Measurements from ENCODE around the gene NPC1. TPM values are rescaled to one million over a fixed set of nuclear protein-coding genes. Genes with fewer than 3 reads are reported as not detected.

The NPC1 gene
- total RNA-seq, 1 donor from 2014 or later: 24.1 TPM

DNA sequence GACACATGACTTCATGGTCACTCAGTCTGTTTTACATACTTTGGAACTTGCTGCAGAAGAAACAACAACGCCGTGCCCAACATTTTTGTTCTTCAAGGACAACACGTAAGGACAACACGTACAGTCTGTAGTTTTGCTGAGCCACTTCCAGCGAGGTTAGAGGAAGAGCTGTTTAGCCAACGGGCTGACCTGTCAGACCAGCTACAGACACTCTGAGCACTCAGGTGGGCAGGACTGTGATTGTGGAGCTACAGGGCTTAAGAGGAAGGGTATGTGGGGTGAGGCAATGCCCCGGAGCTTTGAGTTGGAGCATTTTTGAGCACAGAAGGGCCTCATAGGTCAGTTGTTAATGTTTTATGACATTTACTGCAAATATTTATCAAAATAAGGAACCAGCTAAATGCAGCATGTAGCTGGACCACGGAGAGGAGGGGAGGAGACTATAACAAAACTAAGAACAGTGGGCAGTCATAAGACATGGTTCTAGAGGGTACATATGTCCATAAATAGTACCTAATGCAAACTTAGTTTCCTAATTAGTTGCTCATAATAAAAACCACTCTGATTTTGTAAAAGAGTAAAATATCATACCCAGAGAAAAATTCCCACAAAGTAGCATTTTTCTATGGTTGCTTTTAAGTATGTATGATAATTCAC lies 26.3 kb upstream of the NPC1 start:
- Mint-ChIP-seq H3K9me3 (ENCODE audit: unreplicated experiment) (no peaks in the 10 kb centered on the region), H3K27ac (ENCODE audit: unreplicated experiment) (no peak overlapping the region), H3K4me1 (ENCODE audit: unreplicated experiment) (peaks cover 2% of the 10 kb centered on the region), H3K27me3 (ENCODE audit: unreplicated experiment) (peaks cover 4% of the 10 kb centered on the region), H3K36me3 (ENCODE audit: low read depth, unreplicated experiment) (no peaks in the 10 kb centered on the region), H3K4me3 (ENCODE audit: unreplicated experiment) (no peak overlapping the region)
- no peak for TF ChIP-seq CTCF (IDR thresholded peaks at IDR 0.05; ENCODE audit: unreplicated experiment)
- DNase-seq (ENCODE audit: low spot score): no peak

- TF ChIP-seq CTCF (IDR thresholded peaks at IDR 0.05; ENCODE audit: unreplicated experiment): no peak
- Mint-ChIP-seq H3K4me3 (ENCODE audit: unreplicated experiment) (no peak overlapping the region), H3K27ac (ENCODE audit: unreplicated experiment) (no peak overlapping the region), H3K4me1 (ENCODE audit: unreplicated experiment) (peaks cover 2% of the 10 kb centered on the region), H3K9me3 (ENCODE audit: unreplicated experiment) (no peaks in the 10 kb centered on the region), H3K27me3 (ENCODE audit: unreplicated experiment) (peaks cover 4% of the 10 kb centered on the region), H3K36me3 (ENCODE audit: low read depth, unreplicated experiment) (no peaks in the 10 kb centered on the region)
- DNase-seq (ENCODE audit: low spot score): no peak
Observed at GRCh38 chr18:23609390-23610023, 23.2 kb upstream of the NPC1 start.

- Mint-ChIP-seq H3K27me3 (ENCODE audit: unreplicated experiment) (peaks cover 4% of the 10 kb centered on the region), H3K27ac (ENCODE audit: unreplicated experiment) (no peak overlapping the region), H3K4me3 (ENCODE audit: unreplicated experiment) (no peak overlapping the region), H3K4me1 (ENCODE audit: unreplicated experiment) (peaks cover 2% of the 10 kb centered on the region), H3K9me3 (ENCODE audit: unreplicated experiment) (no peaks in the 10 kb centered on the region), H3K36me3 (ENCODE audit: low read depth, unreplicated experiment) (no peaks in the 10 kb centered on the region)
- TF ChIP-seq CTCF (IDR thresholded peaks at IDR 0.05; ENCODE audit: unreplicated experiment): no peak
- DNase-seq (ENCODE audit: low spot score): no peak
Observed at GRCh38 chr18:23608211-23608610, 21.9 kb upstream of the NPC1 start.

DNA sequence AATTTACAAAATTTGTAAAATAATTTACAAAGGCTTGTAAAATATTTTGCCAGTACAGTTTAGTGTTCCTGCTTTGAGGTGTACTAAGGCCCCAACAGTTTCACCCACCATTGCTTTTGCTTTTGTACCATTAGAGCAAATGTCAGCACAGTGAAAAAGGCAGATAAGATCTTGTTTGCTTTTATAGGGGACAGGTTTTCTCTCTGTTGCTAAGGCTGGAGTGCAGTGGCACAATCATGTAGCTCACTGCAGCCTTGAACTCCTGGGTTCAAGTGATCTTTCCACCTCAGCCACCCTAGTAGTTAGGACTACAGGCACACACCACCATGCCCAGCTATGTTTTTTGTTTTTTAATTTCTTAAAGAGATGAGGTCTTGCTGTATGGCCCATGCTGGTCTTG lies 19.6 kb upstream of the NPC1 start:
- Mint-ChIP-seq H3K27me3 (ENCODE audit: unreplicated experiment) (peaks cover 2% of the 10 kb centered on the region), H3K36me3 (ENCODE audit: low read depth, unreplicated experiment) (no peaks in the 10 kb centered on the region), H3K27ac (ENCODE audit: unreplicated experiment) (no peak overlapping the region), H3K9me3 (ENCODE audit: unreplicated experiment) (no peaks in the 10 kb centered on the region), H3K4me3 (ENCODE audit: unreplicated experiment) (no peak overlapping the region), H3K4me1 (ENCODE audit: unreplicated experiment) (peaks cover 2% of the 10 kb centered on the region)
- no peak for TF ChIP-seq CTCF (IDR thresholded peaks at IDR 0.05; ENCODE audit: unreplicated experiment)
- no peak for DNase-seq (ENCODE audit: low spot score)

GRCh38 chr18:23599809-23600208 lies 13.5 kb upstream of the NPC1 start:
- Mint-ChIP-seq H3K27ac (ENCODE audit: unreplicated experiment) (no peak overlapping the region), H3K4me1 (ENCODE audit: unreplicated experiment) (peaks cover 6% of the 10 kb centered on the region), H3K36me3 (ENCODE audit: low read depth, unreplicated experiment) (no peaks in the 10 kb centered on the region), H3K27me3 (ENCODE audit: unreplicated experiment) (no peaks in the 10 kb centered on the region), H3K9me3 (ENCODE audit: unreplicated experiment) (no peaks in the 10 kb centered on the region), H3K4me3 (ENCODE audit: unreplicated experiment) (no peak overlapping the region)
- DNase-seq (ENCODE audit: low spot score): no peak
- no peak for TF ChIP-seq CTCF (IDR thresholded peaks at IDR 0.05; ENCODE audit: unreplicated experiment)

Measured in endothelial cell (in vitro differentiated cells).